IPS-11a (cell line): ENCODE measurements around the gene ISG20L2.

Source experiments
- H3K4me3 ChIP-seq: one replicate; pipeline ENCODE4 v1.5.1; 2013; ENCODE audit warnings: low read depth, low read length, control low read depth

ISG20L2 gene

GRCh38 chr1:156691191-156691590 is 37.4 kb downstream of the ISG20L2 start:
- H3K4me3 ChIP-seq, result no peak overlapping the region

GRCh38 chr1:156690675-156691036 is 37.9 kb downstream of the ISG20L2 start:
- no peak overlapping the region for H3K4me3 ChIP-seq

GRCh38 chr1:156689953-156690674 is 38.5 kb downstream of the ISG20L2 start:
- H3K4me3 ChIP-seq, result no peak overlapping the region

GRCh38 chr1:156689035-156689952 is 39.3 kb downstream of the ISG20L2 start:
- no peak overlapping the region for H3K4me3 ChIP-seq

GRCh38 chr1:156684227-156684782 is 44.3 kb downstream of the ISG20L2 start:
- no peak overlapping the region for H3K4me3 ChIP-seq

- H3K4me3 ChIP-seq, result no peak overlapping the region
Observed at GRCh38 chr1:156682166-156682890, 46.2 kb downstream of the ISG20L2 start.

GRCh38 chr1:156681196-156681960 is 47.2 kb downstream of the ISG20L2 start:
- H3K4me3 ChIP-seq, result no peak overlapping the region

- no peak overlapping the region for H3K4me3 ChIP-seq
Observed at GRCh38 chr1:156680056-156680455, 48.5 kb downstream of the ISG20L2 start.

GRCh38 chr1:156677616-156678596 is 50.7 kb downstream of the ISG20L2 start:
- H3K4me3 ChIP-seq, result peak overlapping the region; percentile 49

- H3K4me3 ChIP-seq, result peak within 1 kb of the TSS; percentile 49
Observed at GRCh38 chr1:156676820-156677615, 51.5 kb downstream of the ISG20L2 start, which contains the start of gene NES. TSS of gene NES (minus strand) at chr1:156677407. CDS start at chr1:156677264, 143 bp downstream.

GRCh38 chr1:156676114-156676819 is 52.3 kb downstream of the ISG20L2 start:
- H3K4me3 ChIP-seq, result peak overlapping the region; percentile 49

- peak overlapping the region; percentile 49 for H3K4me3 ChIP-seq
Observed at GRCh38 chr1:156675210-156676113, 53.1 kb downstream of the ISG20L2 start.

GRCh38 chr1:156673387-156674121 is 55.0 kb downstream of the ISG20L2 start:
- H3K4me3 ChIP-seq, result peak overlapping the region; percentile 20
